GM20000 (cell line): ENCODE measurements around the gene LRP5.
"Not testable (repeated sequence)": the region's sequence is repeated elsewhere in the genome, so short reads cannot be mapped to it uniquely, and the experiment has no call there.

Experiments used
- DNase-seq: peaks from one replicate; pipeline ENCODE4 v3.0.0; 2012; ENCODE audit warnings: low spot score
- TF ChIP-seq, protein P1 (sequence below): IDR thresholded peaks from 2 replicates; pipeline ENCODE4 v1.5.1; 2012; ENCODE audit warnings: mild to moderate bottlenecking, control low read depth; ENCODE audit errors: extremely low read depth, missing control alignments

The LRP5 gene

DNA sequence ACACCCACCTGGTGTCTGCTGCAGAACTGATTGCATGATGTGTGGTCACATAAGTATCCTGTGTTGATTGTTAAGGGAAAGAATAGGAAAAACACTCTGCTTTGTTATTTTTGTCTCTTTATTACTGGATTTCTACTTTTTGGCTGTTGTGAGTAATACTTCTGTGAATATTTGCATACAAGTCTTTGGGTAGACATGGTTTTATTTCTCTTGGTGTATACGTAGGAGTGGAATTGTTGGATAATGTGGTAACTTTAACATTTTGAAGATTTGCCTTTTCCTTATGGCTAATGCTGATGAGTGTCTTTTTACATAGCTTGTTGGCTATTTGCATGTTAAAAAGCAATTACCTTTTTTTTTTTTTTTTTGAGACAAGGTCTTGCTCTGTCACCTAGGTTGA lies 161.3 kb downstream of the LRP5 start:
- no peak for DNase-seq
- TF ChIP-seq, protein P1, sequence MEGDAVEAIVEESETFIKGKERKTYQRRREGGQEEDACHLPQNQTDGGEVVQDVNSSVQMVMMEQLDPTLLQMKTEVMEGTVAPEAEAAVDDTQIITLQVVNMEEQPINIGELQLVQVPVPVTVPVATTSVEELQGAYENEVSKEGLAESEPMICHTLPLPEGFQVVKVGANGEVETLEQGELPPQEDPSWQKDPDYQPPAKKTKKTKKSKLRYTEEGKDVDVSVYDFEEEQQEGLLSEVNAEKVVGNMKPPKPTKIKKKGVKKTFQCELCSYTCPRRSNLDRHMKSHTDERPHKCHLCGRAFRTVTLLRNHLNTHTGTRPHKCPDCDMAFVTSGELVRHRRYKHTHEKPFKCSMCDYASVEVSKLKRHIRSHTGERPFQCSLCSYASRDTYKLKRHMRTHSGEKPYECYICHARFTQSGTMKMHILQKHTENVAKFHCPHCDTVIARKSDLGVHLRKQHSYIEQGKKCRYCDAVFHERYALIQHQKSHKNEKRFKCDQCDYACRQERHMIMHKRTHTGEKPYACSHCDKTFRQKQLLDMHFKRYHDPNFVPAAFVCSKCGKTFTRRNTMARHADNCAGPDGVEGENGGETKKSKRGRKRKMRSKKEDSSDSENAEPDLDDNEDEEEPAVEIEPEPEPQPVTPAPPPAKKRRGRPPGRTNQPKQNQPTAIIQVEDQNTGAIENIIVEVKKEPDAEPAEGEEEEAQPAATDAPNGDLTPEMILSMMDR = no peak

DNA sequence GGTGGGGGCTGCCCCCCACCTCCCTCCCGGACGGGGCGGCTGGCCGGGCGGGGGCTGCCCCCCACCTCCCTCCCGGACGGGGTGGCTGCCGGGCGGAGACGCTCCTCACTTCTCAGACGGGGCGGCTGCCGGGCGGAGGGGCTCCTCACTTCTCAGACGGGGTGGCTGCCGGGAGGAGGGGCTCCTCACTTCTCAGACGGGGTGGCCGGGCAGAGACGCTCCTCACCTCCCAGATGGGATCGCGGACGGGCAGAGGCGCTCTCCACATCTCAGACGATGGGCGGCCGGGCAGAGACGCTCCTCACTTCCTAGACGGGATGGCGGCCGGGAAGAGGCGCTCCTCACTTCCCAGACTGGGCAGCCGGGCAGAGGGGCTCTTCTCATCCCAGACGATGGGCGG lies 163.2 kb downstream of the LRP5 start:
- DNase-seq = not testable (repeated sequence)

DNA sequence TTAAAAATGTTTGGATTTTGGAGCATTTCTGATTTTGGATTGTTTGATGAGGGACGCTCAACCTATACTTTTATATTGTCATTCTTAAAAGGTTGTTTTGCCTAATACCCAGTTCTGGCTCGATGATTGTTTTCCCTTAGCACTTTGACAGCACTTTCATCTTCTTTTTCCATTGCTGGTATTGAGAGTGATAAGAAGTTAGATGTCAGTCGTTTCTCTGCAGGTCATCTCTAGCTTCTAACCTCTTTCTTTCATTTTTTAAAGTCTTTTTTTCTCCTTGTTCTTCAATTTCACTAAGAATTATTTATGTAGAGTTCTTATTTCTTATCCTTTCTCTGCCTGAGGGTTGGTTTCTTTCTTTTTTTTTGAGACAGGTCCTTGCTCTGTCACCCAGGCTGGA lies 167.0 kb downstream of the LRP5 start:
- TF ChIP-seq, protein P1 = no peak
- no peak for DNase-seq

DNA sequence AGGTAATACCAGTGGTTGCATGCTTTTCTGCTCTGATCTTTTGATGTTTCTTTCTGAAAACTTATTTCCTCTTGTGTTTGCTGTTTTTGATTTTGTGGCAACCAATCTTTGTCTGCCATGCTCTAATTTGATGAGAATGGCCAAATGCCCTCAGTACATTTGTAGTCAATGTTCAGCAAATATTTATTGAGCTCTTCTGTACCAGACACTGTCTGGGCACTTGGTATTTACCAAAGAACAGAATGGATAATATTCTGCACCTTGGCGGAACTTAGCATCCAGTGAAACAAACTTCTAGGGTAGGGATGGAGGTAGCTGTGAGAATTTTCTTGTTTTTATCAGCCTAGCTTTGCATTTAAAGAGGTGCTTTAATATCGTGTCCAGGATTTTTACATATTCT lies 167.8 kb downstream of the LRP5 start:
- TF ChIP-seq, protein P1 = no peak

DNA sequence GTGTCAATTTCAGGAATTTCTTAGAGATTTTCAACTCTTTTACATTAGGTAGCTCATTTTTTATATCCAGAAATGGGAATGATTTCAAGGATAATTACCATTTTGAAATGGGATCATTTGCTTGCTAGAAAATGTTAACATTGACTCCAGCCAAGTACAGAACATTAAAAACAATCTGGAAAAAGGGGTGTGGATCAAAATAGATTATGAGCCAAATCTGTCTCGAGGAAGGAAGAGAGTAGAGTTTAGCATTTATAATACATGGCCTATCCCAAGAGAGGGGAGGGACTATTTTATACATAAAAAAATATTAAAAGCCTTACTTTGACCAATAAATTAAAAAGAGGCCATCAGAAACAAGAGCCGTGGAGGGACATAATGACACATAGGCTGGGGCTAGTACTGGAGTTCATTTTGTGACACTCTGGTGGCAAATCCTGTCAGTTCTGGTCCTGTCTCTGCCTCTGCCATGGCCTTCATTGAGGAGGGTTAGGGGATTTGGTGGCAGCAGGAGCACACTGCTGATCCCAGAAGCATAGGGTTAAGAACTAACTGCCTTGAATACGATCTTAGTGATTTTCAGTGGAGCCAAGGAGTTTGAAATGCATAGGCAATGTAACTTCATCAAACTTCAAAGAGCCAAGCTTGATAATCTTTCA lies 168.6 kb downstream of the LRP5 start:
- TF ChIP-seq, protein P1 = no peak
- DNase-seq = no peak

More for the DNA sequence above, 167.8 kb downstream of the LRP5 start:
- DNase-seq = no peak

DNA sequence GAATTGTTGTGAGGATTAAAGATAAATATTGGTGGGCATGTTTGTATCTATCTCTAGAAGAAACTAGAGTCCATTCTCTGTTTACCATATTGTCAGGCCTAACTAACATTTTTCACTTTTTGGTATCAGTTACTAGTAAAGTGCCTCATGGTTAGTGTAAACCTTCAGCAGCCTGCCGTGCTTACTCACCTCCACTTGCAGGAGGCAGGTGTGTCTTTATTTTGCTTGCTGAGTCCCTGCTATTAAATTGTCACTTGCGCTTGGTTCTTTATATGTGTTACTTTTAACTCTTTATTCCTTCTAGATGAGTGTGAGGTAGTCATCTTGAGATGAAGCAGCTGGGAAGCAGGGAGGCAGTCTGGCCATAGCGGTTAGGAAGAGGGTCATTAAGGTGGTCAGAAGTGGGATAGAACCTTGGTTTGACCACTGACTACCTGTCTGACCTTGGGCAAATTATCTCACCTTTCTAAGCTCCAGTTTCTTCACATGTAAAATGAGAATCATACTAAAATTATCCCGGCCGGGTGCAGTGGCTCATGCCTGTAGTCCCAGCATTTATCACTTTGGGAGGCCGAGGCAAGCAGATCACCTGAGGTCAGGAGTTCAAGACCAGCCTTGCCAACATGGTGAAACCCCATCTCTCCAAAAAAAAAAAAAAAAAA lies 169.3 kb downstream of the LRP5 start:
- no peak for DNase-seq
- TF ChIP-seq, protein P1 = no peak

DNA sequence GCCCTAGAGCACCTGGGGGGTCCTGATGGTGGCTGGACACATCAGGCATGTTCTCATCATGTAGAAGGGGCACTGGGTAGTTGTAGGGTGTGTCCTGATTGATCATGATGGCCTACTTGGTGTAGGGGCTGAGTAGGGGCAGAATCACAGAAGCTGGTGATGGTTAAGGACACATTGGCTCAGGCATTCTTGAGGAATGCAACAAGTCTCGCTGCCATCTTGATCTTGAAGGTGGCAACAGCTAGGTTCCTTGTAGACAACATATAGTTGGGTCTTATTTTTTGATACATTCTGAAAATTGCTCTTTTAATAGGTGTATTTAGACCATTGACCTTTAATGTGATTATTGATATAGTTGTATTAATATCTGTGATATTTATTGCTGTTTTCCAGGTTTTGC lies 176.2 kb downstream of the LRP5 start:
- DNase-seq = no peak
- TF ChIP-seq, protein P1 = no peak
